WTC11 (cell line): ENCODE measurements around the gene CACNA1B. TPM values are rescaled to one million over a fixed set of nuclear protein-coding genes. Genes with fewer than 3 reads are reported as not detected.
"Not testable (repeated sequence)": the region's sequence is repeated elsewhere in the genome, so short reads cannot be mapped to it uniquely, and the experiment has no call there.

Source experiments
- ATAC-seq: fragments of 200-7000 bp; cut with Tn5 transposase; 2 replicates; pipeline ENCODE4 v1.10.0; 2021; ENCODE audit warnings: mild to moderate bottlenecking, moderate library complexity
- CTCF ChIA-PET: fragments of 300-600 bp; sonication (Branson Sonifier 250); formaldehyde crosslinking; loops from one replicate; lab custom pipeline; 2021; ENCODE audit warnings: antibody characterized with exemption; lab: Charles Lee
- POLR2A ChIA-PET: fragments of 350-600 bp; sonication (Branson Sonifier 250); formaldehyde crosslinking; loops from one replicate; lab custom pipeline; 2021; ENCODE audit warnings: antibody characterized with exemption; lab: Charles Lee
- DNase-seq: peaks from one replicate; pipeline ENCODE4 v3.0.0; 2021; ENCODE audit warnings: low spot score
- H3K27ac Mint-ChIP-seq: 2 replicates; pipeline ENCODE4 v1.8.0; 2021; ENCODE audit warnings: mixed read lengths
- H3K27me3 Mint-ChIP-seq: 2 replicates; pipeline ENCODE4 v1.8.0; 2021; ENCODE audit warnings: low read depth, mild to moderate bottlenecking, moderate library complexity, mixed read lengths
- H3K36me3 Mint-ChIP-seq: 2 replicates; pipeline ENCODE4 v1.8.0; 2021; ENCODE audit warnings: mixed read lengths
- H3K4me1 Mint-ChIP-seq: 2 replicates; pipeline ENCODE4 v1.8.0; 2022; ENCODE audit warnings: mixed read lengths
- H3K4me3 Mint-ChIP-seq: 2 replicates; pipeline ENCODE4 v1.8.0; 2021; ENCODE audit warnings: mild to moderate bottlenecking, moderate library complexity, mixed read lengths
- H3K9me3 Mint-ChIP-seq: 2 replicates; pipeline ENCODE4 v1.8.0; 2021; ENCODE audit warnings: mixed read lengths
- CTCF ChIP-seq: fragments of 200-600 bp; IDR thresholded peaks from 2 replicates; pipeline ENCODE4 v1.8.0; 2022; ENCODE audit warnings: antibody characterized with exemption
- TEAD1 ChIP-seq: sonication (generic); formaldehyde crosslinking; IDR thresholded peaks from 2 replicates; pipeline ENCODE4 v1.8.0; 2022; ENCODE audit warnings: mild to moderate bottlenecking, missing genetic modification reagents
- ZNF423 ChIP-seq: fragments of 250-450 bp; sonication (Bioruptor Pico); IDR thresholded peaks from 2 replicates; pipeline ENCODE4 v2.1.2; 2022; ENCODE audit warnings: mild to moderate bottlenecking, moderate library complexity
- total RNA-seq: library from RNA; stranded (reverse); gene quantifications from 3 replicates; pipeline ENCODE4 v1.2.3, GENCODE V29; 2021
- TF ChIP-seq, protein P1 (sequence below): sonication (generic); formaldehyde crosslinking; IDR thresholded peaks from 2 replicates; pipeline ENCODE4 v1.8.1; 2023; ENCODE audit warnings: mild to moderate bottlenecking, missing genetic modification reagents
- TF ChIP-seq, protein P2 (sequence below): sonication (generic); formaldehyde crosslinking; IDR thresholded peaks from 2 replicates; pipeline ENCODE4 v1.8.1; 2022; ENCODE audit warnings: mild to moderate bottlenecking, moderate library complexity, missing genetic modification reagents
- TF ChIP-seq, protein P3 (sequence below): sonication (generic); formaldehyde crosslinking; IDR thresholded peaks from 2 replicates; pipeline ENCODE4 v1.8.1; 2023; ENCODE audit warnings: mild to moderate bottlenecking, moderate library complexity, missing genetic modification reagents

CACNA1B gene
- total RNA-seq, 1 experiment from 2014 or later, result 8.4 TPM

DNA sequence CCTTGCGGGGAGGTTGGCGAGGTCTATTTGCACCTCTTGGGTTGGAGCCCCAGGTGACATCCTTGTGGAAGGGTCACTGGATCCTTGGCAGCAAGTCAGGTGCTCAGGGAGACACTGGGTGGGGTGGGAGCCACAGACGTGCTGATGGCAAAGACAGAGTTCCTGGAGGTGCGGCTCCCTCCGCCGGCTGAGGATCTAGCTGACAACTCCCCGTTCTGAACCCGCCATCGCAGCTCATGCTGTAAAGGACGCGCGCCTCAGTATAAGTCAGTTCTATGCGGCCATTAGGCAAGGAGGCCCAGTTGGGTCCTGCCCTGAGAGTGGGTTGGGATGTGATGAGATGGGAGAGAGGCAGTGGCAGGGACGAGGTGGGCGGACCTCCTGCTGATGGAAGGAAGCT lies 263.4 kb downstream of the CACNA1B start:
- CTCF ChIA-PET, DNase-seq, H3K36me3 Mint-ChIP-seq: not testable (repeated sequence)

GRCh38 chr9:138142528-138143244 lies 265.1 kb downstream of the CACNA1B start:
- H3K4me1 Mint-ChIP-seq, H3K4me3 Mint-ChIP-seq, H3K27ac Mint-ChIP-seq, DNase-seq, ATAC-seq, POLR2A ChIA-PET, CTCF ChIA-PET, H3K36me3 Mint-ChIP-seq: not testable (repeated sequence)
- peaks cover 14% of the 10 kb centered on the region for H3K9me3 Mint-ChIP-seq
- peaks cover 11% of the 10 kb centered on the region for H3K27me3 Mint-ChIP-seq

More for the DNA sequence above, 263.4 kb downstream of the CACNA1B start:
- peaks cover 14% of the 10 kb centered on the region for H3K9me3 Mint-ChIP-seq
- H3K27me3 Mint-ChIP-seq, H3K27ac Mint-ChIP-seq, POLR2A ChIA-PET, H3K4me1 Mint-ChIP-seq, ATAC-seq, H3K4me3 Mint-ChIP-seq: not testable (repeated sequence)

- POLR2A ChIA-PET, result not testable (repeated sequence)
These were observed 265.9 kb downstream of the CACNA1B start for GRCh38 chr9:138143491-138143890.

GRCh38 chr9:138147556-138147955 lies 270.0 kb downstream of the CACNA1B start:
- H3K27ac Mint-ChIP-seq, H3K9me3 Mint-ChIP-seq, CTCF ChIA-PET, POLR2A ChIA-PET, H3K36me3 Mint-ChIP-seq, H3K4me1 Mint-ChIP-seq: not testable (repeated sequence)
- 0 out of 2 replicates have a peak, but pooled peaks have one; percentile 8 for ATAC-seq
- Mint-ChIP-seq H3K4me3 (peak overlapping the region; percentile 60), H3K27me3 (peaks cover 24% of the 10 kb centered on the region)
- DNase-seq, result peak; percentile 73
- peak; percentile 43 for TF ChIP-seq CTCF

More at GRCh38 chr9:138143491-138143890, 265.9 kb downstream of the CACNA1B start:
- H3K4me3 Mint-ChIP-seq, CTCF ChIA-PET, H3K27ac Mint-ChIP-seq, H3K36me3 Mint-ChIP-seq, DNase-seq, H3K4me1 Mint-ChIP-seq, ATAC-seq: not testable (repeated sequence)
- Mint-ChIP-seq H3K9me3 (peaks cover 12% of the 10 kb centered on the region), H3K27me3 (peaks cover 18% of the 10 kb centered on the region)

DNA sequence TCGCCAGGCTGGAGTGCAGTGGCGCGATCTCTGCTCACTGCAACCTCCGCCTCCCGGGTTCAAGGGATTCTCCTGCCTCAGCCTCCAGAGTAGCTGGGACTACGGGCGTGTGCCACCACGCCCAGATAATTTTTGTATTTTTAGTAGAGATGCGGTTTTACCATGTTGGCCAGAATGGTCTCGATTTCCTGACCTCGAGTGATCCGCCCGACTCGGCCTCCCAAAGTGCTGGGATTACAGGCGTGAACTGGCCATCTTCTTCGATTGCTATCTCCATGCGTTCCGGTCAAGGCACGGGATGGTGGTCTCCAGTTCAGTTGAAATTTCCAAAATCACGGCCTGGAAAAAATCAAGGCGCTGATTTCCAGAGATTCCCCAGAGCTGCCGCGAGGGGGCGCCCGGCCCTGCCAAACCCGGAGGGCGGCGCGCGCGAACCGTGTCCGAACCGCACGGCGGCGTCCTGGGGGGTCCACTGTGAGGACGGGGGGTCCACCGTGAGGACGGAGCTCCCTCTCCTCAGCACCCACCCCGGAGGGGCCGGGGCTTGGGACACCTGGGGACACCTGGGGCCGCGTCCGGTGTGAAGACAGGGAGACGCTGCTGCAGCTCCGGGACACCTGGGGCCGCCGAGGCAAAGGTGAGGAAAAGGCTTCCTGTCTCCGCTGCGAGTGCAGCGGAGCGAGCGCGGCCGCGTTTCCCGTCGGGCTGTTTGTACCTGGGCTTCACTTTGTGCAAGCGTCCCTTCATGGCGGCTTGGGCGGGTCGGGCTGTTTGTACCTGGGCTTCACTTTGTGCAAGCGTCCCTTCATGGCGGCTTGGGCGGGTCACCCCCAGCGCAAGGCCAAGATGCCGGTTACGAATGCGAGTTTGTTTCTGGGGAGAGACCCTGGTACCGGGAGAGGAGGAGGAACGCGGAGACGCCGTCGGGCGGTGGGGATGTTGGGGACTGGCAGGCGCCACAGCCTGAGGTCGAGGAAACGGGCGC lies 272.4 kb downstream of the CACNA1B start:
- H3K36me3 Mint-ChIP-seq, POLR2A ChIA-PET, H3K4me1 Mint-ChIP-seq, H3K9me3 Mint-ChIP-seq: not testable (repeated sequence)
- Mint-ChIP-seq H3K27ac (peak overlapping the region; percentile 84; the same call in 1 of the 2 replicates), H3K27me3 (peaks cover 24% of the 10 kb centered on the region), H3K4me3 (peak overlapping the region; percentile 97)
- peak; percentile 68 for ATAC-seq
- CTCF ChIA-PET, result interaction anchor here (0.6 kb wide), 1 partner anchor 195 kb away, joined by 3 read pairs; no protein-coding TSS in a partner anchor
- DNase-seq, result peak; percentile 60
- TF ChIP-seq ZNF423 (CRISPR knock-in tag) (peak; percentile 80), TEAD1 (0 out of 2 replicates have a peak, but pooled peaks have one; percentile 12), CTCF (peak; percentile 72)
- TF ChIP-seq, protein P1, sequence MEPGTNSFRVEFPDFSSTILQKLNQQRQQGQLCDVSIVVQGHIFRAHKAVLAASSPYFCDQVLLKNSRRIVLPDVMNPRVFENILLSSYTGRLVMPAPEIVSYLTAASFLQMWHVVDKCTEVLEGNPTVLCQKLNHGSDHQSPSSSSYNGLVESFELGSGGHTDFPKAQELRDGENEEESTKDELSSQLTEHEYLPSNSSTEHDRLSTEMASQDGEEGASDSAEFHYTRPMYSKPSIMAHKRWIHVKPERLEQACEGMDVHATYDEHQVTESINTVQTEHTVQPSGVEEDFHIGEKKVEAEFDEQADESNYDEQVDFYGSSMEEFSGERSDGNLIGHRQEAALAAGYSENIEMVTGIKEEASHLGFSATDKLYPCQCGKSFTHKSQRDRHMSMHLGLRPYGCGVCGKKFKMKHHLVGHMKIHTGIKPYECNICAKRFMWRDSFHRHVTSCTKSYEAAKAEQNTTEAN (CRISPR knock-in tag), result 0 out of 2 replicates have a peak, but pooled peaks have one; percentile 35
- TF ChIP-seq, protein P2, sequence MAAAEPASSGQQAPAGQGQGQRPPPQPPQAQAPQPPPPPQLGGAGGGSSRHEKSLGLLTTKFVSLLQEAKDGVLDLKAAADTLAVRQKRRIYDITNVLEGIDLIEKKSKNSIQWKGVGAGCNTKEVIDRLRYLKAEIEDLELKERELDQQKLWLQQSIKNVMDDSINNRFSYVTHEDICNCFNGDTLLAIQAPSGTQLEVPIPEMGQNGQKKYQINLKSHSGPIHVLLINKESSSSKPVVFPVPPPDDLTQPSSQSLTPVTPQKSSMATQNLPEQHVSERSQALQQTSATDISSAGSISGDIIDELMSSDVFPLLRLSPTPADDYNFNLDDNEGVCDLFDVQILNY (CRISPR knock-in tag), result 0 out of 2 replicates have a peak, but pooled peaks have one; percentile 36
- TF ChIP-seq, protein P3, sequence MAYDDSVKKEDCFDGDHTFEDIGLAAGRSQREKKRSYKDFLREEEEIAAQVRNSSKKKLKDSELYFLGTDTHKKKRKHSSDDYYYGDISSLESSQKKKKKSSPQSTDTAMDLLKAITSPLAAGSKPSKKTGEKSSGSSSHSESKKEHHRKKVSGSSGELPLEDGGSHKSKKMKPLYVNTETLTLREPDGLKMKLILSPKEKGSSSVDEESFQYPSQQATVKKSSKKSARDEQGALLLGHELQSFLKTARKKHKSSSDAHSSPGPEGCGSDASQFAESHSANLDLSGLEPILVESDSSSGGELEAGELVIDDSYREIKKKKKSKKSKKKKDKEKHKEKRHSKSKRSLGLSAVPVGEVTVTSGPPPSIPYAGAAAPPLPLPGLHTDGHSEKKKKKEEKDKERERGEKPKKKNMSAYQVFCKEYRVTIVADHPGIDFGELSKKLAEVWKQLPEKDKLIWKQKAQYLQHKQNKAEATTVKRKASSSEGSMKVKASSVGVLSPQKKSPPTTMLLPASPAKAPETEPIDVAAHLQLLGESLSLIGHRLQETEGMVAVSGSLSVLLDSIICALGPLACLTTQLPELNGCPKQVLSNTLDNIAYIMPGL, result peak; percentile 87; the same call in 1 of the 2 replicates

DNA sequence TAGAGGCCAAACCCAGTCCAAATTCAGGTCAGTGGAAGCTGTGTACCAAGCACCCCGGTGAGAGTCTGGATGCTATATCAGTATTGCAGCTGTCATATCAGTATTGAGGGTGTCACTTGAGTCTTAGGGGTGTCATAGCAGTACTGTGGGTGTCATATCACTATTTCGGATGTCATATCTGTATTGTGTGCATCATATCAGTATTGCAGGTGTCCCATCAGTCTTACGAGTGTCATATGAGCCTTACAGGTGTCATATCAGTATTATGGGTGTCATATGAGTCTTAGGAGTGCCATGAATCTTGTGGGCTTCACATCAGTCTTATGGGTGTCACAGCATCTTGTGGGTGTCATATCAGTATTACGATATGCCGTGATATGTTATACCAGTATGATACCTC lies 278.2 kb downstream of the CACNA1B start:
- DNase-seq, POLR2A ChIA-PET, H3K4me1 Mint-ChIP-seq, H3K27me3 Mint-ChIP-seq, ATAC-seq, H3K4me3 Mint-ChIP-seq, H3K9me3 Mint-ChIP-seq, H3K36me3 Mint-ChIP-seq, H3K27ac Mint-ChIP-seq, CTCF ChIA-PET: not testable (repeated sequence)

DNA sequence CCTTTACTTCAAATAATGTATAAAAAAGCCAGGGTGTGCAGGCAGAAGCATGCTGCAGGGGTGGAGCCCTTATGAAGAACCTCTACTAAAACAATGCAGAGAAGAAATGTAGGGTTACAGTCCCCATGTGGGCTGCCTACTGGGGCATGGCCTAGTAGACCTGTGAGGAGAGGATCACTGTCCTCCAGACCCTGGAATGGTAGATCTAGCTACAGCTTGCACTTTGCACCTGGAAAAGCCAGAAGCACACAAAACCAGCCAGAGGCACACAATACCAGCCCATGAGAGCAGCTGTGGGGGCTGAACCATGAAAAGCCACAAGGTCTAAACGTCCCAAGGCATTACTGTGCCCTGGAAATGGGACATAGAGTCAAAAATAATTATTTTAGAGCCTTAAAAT lies 289.2 kb downstream of the CACNA1B start:
- CTCF ChIA-PET, H3K27ac Mint-ChIP-seq, ATAC-seq, H3K4me1 Mint-ChIP-seq, H3K4me3 Mint-ChIP-seq, POLR2A ChIA-PET, DNase-seq, H3K27me3 Mint-ChIP-seq: not testable (repeated sequence)
- peaks cover 15% of the 10 kb centered on the region for H3K36me3 Mint-ChIP-seq
- H3K9me3 Mint-ChIP-seq, result peaks cover 23% of the 10 kb centered on the region
